HPDE6-E6E7 (cell line): Measurements from ENCODE around the gene HNRNPH3.

Source experiments
- DNase-seq: peaks from one replicate; pipeline ENCODE4 v3.0.0; 2011; ENCODE audit warnings: missing footprints; ENCODE audit errors: extremely low spot score

Gene HNRNPH3

GRCh38 chr10:68332259-68333057, 594 bp downstream of the HNRNPH3 start, which contains the start of gene PBLD:
Gene PBLD (minus strand): TSS chr10:68332928. CDS start chr10:68306844, 26,084 bp downstream.
- peak; percentile 36 for DNase-seq

DNA sequence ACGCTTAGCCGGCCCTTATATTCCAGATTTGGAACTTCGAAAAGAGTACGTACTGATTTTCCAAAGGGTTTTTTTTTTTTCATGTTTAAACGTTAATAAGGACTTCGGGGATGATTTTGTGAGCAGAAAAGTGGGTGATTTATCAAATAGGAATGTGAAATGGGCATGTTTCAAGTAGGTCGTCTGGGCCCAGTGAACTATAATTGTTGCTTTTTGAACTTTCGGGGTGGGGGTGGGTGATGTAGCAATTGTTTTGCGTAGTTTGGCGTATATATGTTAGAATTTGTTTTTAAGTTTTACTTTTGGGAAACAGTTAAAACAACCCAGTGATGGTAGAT, 1.2 kb downstream of the HNRNPH3 start:
- no peak for DNase-seq

DNA sequence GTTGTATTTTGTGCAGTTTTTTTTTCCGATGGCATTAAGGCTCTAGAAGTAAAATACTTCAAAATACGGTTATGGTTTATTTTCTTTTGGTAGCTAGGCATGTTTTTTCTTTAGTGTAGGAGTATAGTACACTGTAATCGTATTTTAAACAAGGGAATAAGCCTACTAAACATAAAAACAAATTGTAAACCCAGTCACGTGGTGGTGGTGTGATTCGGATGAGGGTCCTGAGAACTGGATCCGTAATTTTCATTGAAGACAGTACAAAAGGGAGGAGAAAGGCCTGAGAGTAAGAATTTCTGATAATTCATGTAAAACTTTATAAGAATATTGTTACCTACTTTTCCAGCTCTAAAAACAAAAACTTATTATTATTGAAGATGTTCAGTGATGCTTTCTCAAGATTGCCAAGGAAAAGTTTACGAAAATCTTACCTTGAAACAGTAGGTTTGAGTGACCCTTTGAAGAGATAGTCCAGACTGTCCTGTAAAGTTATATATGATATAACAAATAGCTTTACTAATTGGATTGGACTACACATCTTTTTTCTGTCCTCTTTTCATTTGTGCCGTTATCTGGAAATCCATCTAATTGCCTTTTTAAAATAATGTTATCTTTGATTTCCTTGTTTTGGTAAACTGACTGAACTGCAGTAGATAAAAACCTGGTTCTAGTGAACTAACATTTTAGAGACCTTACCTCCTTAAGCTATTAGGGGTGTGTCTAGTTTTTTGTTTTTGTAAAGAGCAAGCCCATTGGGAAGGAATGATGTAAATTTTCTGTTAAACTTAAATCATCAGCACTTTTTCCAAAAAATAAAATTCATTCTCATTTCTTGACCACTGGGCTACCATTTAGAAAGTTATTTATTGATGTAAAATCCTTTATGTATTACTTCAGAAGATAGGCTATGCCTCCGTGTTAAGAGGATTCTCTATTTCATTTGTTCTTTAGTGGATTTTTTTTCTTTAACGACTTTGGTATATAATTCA, 1.9 kb downstream of the HNRNPH3 start:
- no peak for DNase-seq

DNA sequence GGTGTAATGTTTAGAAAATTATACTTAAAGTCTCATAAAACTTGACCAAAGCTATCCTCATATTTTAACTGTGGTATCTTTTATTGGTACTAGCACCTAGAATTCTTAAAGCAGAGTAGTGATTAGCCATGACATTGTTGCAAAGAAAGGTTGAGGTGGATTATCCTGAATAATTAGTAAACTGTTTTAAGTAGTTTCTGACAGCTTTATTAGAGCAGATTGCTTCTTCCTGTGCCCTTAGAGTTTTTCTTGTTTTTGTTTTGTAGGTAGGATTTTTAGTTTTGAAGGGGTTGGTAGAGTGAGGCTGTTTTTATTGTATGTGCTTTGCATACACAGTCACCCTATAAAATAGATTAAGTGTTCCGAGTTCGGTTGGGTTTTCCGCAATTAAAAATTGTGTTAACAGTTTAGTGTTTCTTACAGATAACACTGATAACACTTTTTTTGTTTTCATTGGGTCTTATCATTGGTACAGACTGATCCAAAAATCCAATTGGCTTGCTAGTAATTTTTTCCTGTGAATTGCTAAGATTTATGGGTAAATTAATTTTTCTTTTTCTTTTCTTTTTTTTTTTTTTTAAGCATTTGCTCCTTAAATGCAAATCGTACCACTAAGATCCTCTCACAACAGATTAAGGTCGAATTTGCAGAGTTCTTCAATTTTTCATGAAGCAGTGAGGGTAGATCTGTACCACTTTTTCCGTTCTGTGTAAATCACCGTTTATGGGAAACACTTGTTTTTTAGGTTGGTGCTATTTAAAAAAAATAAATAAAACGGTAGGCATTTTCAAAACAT, 3.0 kb downstream of the HNRNPH3 start:
- no peak for DNase-seq

DNA sequence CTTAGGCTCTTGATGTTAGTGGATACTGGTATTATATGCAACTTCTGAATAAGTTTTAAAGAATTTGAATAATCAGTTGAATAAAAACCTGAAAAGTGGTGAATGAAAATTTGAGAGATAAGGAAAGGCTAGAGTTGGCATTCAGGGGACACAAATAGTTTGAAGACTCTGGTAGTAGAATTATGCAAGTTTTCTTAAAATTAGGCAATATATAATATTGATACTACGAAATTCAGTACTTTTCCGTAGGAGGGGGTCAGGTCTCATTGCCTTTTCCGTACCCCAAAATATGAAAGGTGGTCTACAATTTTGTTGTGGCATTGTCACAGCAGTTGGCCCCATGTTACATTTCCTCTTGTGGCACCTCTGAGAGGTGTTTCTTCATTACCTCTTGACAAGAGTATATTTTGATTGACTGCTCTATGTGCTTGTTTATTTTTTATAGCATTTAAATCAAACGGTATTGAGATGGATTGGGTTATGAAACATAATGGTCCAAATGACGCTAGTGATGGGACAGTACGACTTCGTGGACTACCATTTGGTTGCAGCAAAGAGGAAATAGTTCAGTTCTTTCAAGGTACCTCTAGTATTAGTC, 5.0 kb downstream of the HNRNPH3 start:
- no peak for DNase-seq

- DNase-seq: no peak
These were observed 8.7 kb downstream of the HNRNPH3 start for GRCh38 chr10:68340358-68341080.

GRCh38 chr10:68342909-68343516, 11.1 kb downstream of the HNRNPH3 start:
- no peak for DNase-seq

GRCh38 chr10:68345621-68346020, 13.8 kb downstream of the HNRNPH3 start:
- no peak for DNase-seq

GRCh38 chr10:68346774-68347173, 14.9 kb downstream of the HNRNPH3 start:
- DNase-seq: no peak

GRCh38 chr10:68348265-68348741, 16.4 kb downstream of the HNRNPH3 start:
- peak; percentile 33 for DNase-seq

GRCh38 chr10:68353537-68353936, 21.7 kb downstream of the HNRNPH3 start:
- DNase-seq: no peak

DNA sequence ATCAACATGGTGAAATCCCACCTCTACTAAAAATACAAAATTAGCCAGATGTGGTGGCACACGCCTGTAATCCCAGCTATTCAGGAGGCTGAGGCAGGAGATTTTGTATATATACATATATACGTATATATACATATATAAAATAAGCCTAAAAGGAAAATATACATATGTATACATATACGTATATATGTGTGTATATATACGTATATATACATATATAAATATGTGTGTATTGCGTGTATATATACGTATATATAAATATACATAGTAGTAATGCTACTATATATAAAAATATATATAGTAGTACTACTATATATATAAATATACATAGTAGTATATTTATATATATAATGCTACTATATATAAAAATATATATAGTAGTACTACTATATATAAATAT, 27.3 kb downstream of the HNRNPH3 start:
- no peak for DNase-seq

DNA sequence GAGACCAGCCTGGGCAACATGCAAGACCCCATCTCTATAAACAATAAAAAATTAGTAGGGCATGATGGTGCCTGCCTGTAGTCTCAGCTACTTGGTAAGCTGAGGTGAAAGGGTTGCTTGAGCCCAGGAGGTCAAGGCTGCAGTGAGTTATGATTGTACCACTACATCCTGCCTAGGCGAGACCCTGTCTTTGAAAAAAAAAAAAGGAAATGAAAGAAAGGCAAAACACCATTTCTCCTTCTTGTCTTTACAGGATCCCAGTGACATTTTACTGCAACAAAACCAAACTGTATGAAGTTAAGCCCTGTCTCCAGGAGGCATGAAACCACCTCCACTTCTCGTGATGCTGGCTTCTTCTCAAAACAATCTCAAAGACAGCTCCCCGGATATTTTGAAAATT, 30.7 kb downstream of the HNRNPH3 start:
- DNase-seq: no peak

DNA sequence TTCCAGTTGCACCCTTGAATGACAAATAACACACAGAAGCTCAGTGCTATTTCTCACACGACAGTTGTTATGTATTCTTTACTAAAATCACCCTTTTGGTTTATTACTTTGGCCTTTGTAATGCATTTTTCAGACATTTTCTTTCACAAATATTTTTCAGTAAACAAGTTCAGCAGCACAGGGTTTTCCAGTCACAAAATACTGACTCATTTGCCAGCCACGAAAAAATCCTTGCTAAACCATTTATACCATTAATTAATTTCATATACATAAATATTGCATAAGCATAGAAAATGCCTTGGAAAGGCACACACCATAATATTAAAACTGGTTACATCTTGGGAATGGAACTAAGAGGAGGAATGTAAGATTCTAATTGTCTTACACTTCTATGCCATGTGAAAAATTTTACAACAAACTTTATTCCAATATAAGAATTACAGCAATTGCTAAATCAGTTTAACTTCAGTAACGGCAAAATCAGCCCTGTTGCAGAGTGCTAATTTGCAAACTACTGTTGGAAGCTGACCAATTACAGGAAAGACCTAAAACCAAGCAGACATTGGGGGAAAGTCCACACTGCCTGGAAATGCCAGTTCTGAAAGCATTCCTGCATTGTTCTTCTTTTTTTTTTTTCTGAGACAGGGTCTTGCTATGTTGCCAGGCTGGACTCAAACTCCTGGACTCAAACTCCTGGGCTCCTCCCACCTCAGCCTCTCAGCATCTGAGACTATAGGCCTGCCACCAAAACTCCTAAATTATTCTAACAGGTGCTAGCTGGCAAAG, 32.4 kb downstream of the HNRNPH3 start:
- DNase-seq: no peak

- DNase-seq: no peak
These were observed 33.7 kb downstream of the HNRNPH3 start for GRCh38 chr10:68365611-68366010.

DNA sequence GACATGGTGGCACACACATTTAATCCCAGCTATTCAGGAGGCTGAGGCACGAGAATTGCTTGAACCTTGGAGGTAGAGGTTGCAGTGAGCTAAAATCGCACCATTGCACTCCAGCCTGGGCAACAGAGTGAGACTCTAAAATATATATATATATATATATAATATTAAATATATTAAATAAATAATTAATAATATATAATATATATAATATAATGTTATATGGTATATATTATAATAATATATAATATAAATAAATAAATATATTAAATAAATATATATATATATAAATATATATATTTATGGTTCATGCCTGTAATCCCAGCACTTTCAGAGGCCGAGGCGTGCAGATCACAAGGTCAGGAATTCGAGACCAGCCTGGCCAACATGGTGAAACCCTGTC, 34.7 kb downstream of the HNRNPH3 start:
- DNase-seq: no peak

DNA sequence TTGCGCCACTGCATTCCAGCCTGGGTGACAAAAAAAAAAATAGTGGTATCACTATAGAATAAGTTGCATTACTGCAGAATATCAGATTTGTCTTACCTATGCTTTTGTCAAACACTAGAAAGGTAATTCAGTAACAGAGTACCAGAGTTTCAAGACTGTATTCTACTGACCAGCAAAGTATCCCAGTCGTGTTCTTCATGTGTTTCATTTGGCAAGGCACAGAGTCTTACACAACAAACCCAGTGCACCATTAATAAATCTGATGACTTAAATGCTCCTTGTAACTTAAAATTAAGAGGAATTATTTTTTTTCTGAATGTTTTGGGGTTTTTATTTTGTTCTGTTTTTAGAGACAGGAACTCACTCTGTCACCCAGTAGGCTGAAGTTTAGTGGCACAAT, 35.3 kb downstream of the HNRNPH3 start:
- DNase-seq: no peak

DNA sequence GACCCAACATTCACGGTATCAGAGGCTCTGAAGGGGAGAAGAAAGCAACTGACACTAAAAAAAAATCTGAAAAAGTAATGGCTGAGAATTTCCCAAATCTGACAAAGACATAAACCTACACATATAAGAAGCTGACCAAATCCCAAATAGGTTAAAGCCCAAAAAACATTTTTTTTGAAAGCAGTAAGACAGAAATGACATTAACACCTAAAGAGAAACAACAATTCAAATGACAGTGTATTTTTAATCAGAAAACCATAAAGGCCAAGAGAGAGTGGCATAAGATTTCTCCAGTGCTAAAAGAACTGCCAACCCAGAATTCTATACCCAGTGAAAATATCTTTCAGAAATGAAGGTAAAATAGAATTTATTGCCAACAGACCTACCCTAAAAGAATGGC, 39.7 kb downstream of the HNRNPH3 start:
- DNase-seq: no peak

- no peak for DNase-seq
These were observed 53.9 kb downstream of the HNRNPH3 start for GRCh38 chr10:68385740-68386139.
